PC-3 (cell line): ENCODE data around the gene ZMIZ1. TPM values are rescaled to one million over a fixed set of nuclear protein-coding genes. Genes with fewer than 3 reads are reported as not detected.

Experiments used
- ATAC-seq: fragments of 200-7000 bp; cut with Tn5 transposase; 2 replicates; pipeline ENCODE4 v1.9.1; 2020; ENCODE audit warnings: mild to moderate bottlenecking, moderate library complexity
- BruUV-seq: library from RNA; stranded (reverse); fragments of 400-500 nt; replicated peaks from 2 replicates; lab custom pipeline; 2021; lab: Mats Ljungman, UMichigan
- CTCF ChIA-PET: fragments of 300-600 bp; sonication (Branson Sonifier 250); formaldehyde crosslinking; loops from one replicate; lab custom pipeline; 2022; ENCODE audit warnings: antibody characterized with exemption; lab: Charles Lee
- POLR2A ChIA-PET: fragments of 300-600 bp; sonication (Branson Sonifier 250); formaldehyde crosslinking; loops from one replicate; lab custom pipeline; 2022; ENCODE audit warnings: antibody characterized with exemption; ENCODE audit not compliant: unreplicated experiment; lab: Charles Lee
- DNase-seq: peaks from one replicate; pipeline ENCODE4 v3.0.0-alpha.2; 2015
- H2AFZ ChIP-seq: fragments of 300-600 bp; sonication (generic); 2 replicates; pipeline ENCODE4 v1.6.0; 2016; ENCODE audit warnings: antibody characterized with exemption, low read length
- H3F3A ChIP-seq: fragments of 300-600 bp; sonication (generic); one replicate; pipeline ENCODE4 v1.6.0; 2017; ENCODE audit warnings: antibody characterized with exemption, low read length, control low read depth, mild to moderate bottlenecking; ENCODE audit not compliant: unreplicated experiment
- H3K27ac ChIP-seq: fragments of 300-600 bp; sonication (generic); 2 replicates; pipeline ENCODE4 v1.5.1; 2016; ENCODE audit warnings: mild to moderate bottlenecking, low read length
- H3K27me3 ChIP-seq: fragments of 300-600 bp; sonication (generic); 2 replicates; pipeline ENCODE4 v1.6.1; 2016; ENCODE audit warnings: low read length, mixed read lengths
- H3K36me3 ChIP-seq: fragments of 300-600 bp; sonication (generic); 2 replicates; pipeline ENCODE4 v1.6.1; 2016; ENCODE audit warnings: low read depth, mixed run types, low read length, mixed read lengths
- H3K4me1 ChIP-seq: fragments of 300-600 bp; sonication (generic); 2 replicates; pipeline ENCODE4 v1.5.1; 2016; ENCODE audit warnings: low read length; ENCODE audit not compliant: insufficient read depth
- H3K4me2 ChIP-seq: fragments of 300-600 bp; sonication (generic); 2 replicates; pipeline ENCODE4 v1.6.0; 2016; ENCODE audit warnings: low read length
- H3K4me3 ChIP-seq: fragments of 300-600 bp; sonication (generic); 2 replicates; pipeline ENCODE4 v1.5.1; 2016; ENCODE audit warnings: mild to moderate bottlenecking, low read length, mixed read lengths
- H3K79me2 ChIP-seq: fragments of 300-600 bp; sonication (generic); 2 replicates; pipeline ENCODE4 v1.6.1; 2017; ENCODE audit warnings: low read length, mixed read lengths
- H3K9ac ChIP-seq: fragments of 300-600 bp; sonication (generic); 2 replicates; pipeline ENCODE4 v1.6.0; 2016; ENCODE audit warnings: mild to moderate bottlenecking, low read length
- H3K9me2 ChIP-seq: fragments of 300-600 bp; sonication (generic); replicated peaks from 2 replicates; pipeline ENCODE4 v1.6.1; 2016; ENCODE audit warnings: mixed run types, low read length, mixed read lengths
- H3K9me3 ChIP-seq: fragments of 300-600 bp; sonication (generic); 2 replicates; pipeline ENCODE4 v1.6.1; 2016; ENCODE audit warnings: low read length, mixed read lengths
- H4K20me1 ChIP-seq: fragments of 300-600 bp; sonication (generic); 2 replicates; pipeline ENCODE4 v1.6.1; 2016; ENCODE audit warnings: low read length, mixed read lengths
- CTCF ChIP-seq: fragments of 300-600 bp; sonication (generic); conservative IDR thresholded peaks from 2 replicates; pipeline ENCODE4 v1.5.1; 2017; ENCODE audit warnings: antibody characterized with exemption, low read depth, mild to moderate bottlenecking, low read length
- EZH2 ChIP-seq: fragments of 300-600 bp; sonication (generic); IDR thresholded peaks from one replicate; pipeline ENCODE4 v1.6.1; 2017; ENCODE audit warnings: antibody characterized with exemption, mild to moderate bottlenecking, low read length; ENCODE audit not compliant: unreplicated experiment
- EZH2phosphoT487 ChIP-seq: fragments of 300-600 bp; sonication (generic); IDR thresholded peaks from 2 replicates; pipeline ENCODE4 v1.6.1; 2018; ENCODE audit warnings: mild to moderate bottlenecking, antibody characterized with exemption, low read length, borderline replicate concordance
- intact Hi-C: fragments of 100-400 bp; cut with micrococcal nuclease; formaldehyde crosslinking; loops from 2 replicates; pipeline ENCODE4 v1.9.0; 2023
- total RNA-seq: library from RNA; depleted of rRNA; stranded (reverse); fragments of >200 nt; gene quantifications from 2 replicates; pipeline ENCODE4 v1.2.3, GENCODE V29; 2014

The ZMIZ1 gene
- total RNA-seq, 1 experiment from 2014 or later, result 55.4 TPM

- Histone ChIP-seq H3K4me1 (peaks cover 4% of the 10 kb centered on the region; the same call in 1 of the 2 replicates), H3K9ac (no peak overlapping the region), H3K27ac (no peak overlapping the region), H3K9me2 (no peaks in the 10 kb centered on the region), H3K27me3 (no peaks in the 10 kb centered on the region), H3K4me2 (no peak overlapping the region), H3K79me2 (no peaks in the 10 kb centered on the region), H4K20me1 (no peaks in the 10 kb centered on the region), H3K9me3 (no peaks in the 10 kb centered on the region), H3F3A (no peaks in the 10 kb centered on the region), H3K4me3 (no peak overlapping the region), H2AFZ (no peak overlapping the region), H3K36me3 (no peaks in the 10 kb centered on the region)
- ChIA-PET POLR2A (no interaction called here), CTCF (no interaction called here)
- intact Hi-C loops, result no loop called here
- BruUV-seq, result no TSS peak
- TF ChIP-seq EZH2 (no peak), CTCF (no peak), EZH2phosphoT487 (no peak)
- no peak for DNase-seq
- ATAC-seq, result no peak
These were observed 11.1 kb upstream of the ZMIZ1 start for GRCh38 chr10:79057481-79058275.

DNA sequence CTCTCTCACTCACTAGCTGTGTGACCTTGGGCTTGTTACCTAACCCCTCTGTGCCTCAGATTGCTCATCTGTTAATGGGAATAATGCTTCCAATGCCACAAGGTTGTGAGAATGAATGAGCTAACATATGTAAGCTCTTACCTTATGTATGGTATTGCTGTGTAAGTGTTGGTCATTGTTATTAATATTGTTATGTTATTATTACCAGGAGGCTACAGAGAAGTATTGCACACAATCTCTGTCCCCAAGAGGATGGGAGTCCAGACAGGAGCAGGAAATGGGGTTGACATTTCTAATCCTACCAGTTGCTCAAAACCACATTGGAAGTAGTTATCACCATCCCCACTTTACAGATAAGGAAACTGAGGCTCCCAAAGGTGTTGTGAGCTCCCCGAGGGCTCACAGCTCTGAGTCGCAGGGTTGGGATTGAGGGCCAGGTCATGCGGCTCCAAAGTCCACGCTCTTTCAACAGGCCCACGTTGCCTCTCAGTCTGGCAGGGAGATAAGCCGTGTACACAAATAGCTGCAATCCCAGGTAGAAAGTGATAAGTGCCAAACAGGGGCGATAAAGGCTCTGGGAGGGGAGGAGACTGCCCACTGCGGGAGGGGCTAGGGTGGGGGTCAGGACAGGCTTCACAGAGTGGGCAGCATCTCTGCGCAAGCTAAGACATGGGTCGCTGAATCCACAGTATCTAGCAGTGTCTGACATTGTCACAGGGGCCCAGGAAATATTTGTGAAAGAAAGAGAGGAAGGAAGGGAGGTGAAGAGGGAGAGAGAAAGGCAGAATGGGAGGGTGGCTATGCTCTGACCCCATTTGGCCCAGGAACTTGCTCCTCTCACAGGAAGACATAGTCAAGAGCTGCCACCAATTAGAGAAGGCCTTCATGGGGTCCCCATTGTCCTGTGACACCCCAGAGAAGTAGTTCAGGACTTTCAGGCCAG, 9.6 kb upstream of the ZMIZ1 start:
- no peak overlapping the region for H3K9ac ChIP-seq
- no peaks in the 10 kb centered on the region for H3K27me3 ChIP-seq
- TF ChIP-seq EZH2, result no peak
- TF ChIP-seq CTCF, result no peak
- no peak for TF ChIP-seq EZH2phosphoT487
- no peaks in the 10 kb centered on the region for H4K20me1 ChIP-seq
- no peaks in the 10 kb centered on the region for H3F3A ChIP-seq
- H3K79me2 ChIP-seq, result no peaks in the 10 kb centered on the region
- H3K4me3 ChIP-seq, result no peak overlapping the region
- ChIA-PET CTCF (no interaction called here), POLR2A (no interaction called here)
- DNase-seq (no peak), ATAC-seq (no peak)
- intact Hi-C loops, result no loop called here
- no peaks in the 10 kb centered on the region for H3K9me2 ChIP-seq
- H3K9me3 ChIP-seq, result no peaks in the 10 kb centered on the region
- no peak overlapping the region for H2AFZ ChIP-seq
- H3K4me1 ChIP-seq, result peaks cover 4% of the 10 kb centered on the region; the same call in 1 of the 2 replicates
- no peak overlapping the region for H3K4me2 ChIP-seq
- BruUV-seq, result no TSS peak
- no peak overlapping the region for H3K27ac ChIP-seq
- H3K36me3 ChIP-seq, result no peaks in the 10 kb centered on the region
